SK-N-SH (cell line): ENCODE measurements around the gene NTN1.

ENCODE experiments used
- CTCF ChIP-seq: fragments of 200-600 bp; sonication (generic); IDR thresholded peaks from 2 replicates; pipeline ENCODE4 v1.6.1; 2017; ENCODE audit warnings: antibody characterized with exemption, mild to moderate bottlenecking, moderate library complexity
- ELF1 ChIP-seq: IDR thresholded peaks from 2 replicates; pipeline ENCODE4 v1.4.0; 2012

DNA sequence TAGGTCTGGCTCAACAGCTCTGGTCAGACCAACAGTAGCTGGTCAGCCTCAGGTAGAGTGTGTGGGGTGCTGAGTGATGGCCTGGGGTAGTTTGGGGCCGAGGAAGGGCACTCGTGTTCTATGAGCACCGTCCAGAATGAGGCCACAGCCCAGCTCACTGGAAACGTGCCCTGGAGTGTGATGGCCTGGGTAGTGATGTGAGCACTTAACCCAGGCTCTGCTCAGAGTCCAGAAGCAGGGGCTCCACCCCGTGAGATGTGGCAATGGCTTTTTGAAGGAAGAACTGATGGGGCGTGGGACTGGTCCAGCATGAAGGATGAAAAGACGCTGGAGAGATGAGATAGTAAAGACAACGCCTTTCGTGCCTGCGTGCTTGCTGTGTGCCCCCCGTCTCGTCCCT, 35.3 kb downstream of the NTN1 start:
- TF ChIP-seq CTCF (no peak), ELF1 (no peak)
